ENCODE measurements around the gene SEMA6C.

DNA sequence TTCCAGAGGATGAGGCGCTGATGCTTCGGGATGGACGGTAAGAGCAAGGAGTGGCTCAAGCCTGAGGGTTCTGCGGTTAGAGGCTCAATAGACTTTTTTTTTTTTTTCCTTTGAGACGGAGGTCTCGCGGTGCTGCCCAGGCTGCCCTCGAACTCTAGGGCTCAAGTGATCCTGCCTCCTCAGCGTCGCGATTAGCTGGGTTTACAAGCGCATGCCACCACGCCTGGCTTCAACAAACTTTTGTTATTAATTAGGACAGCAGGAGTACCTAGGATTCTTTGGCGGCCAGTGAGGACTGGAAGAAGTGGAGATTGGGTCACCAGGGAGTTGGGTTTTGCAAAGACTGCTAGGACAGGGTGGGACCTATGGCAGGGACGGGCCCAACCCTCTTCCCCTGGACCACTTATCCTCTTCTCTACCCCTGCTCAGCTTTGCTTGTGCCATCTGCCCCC lies 20.1 kb upstream of the SEMA6C start:
- TF ChIP-seq GATA2 (IDR thresholded peaks at IDR 0.05; ENCODE audit: low read depth, low read length) = no peak
- TF ChIP-seq GATA3 (IDR thresholded peaks at IDR 0.05; ENCODE audit: low read depth, low read length) = no peak

Measured in SH-SY5Y (cell line).